Activated CD8-positive, alpha-beta T cell treated with anti-CD3 and anti-CD28 coated beads for 36 hours (primary cell): ENCODE measurements around the gene KCNMA1. TPM values are rescaled to one million over a fixed set of nuclear protein-coding genes. Genes with fewer than 3 reads are reported as not detected.

ENCODE experiments used
- ATAC-seq: fragments of 200-7000 bp; cut with Tn5 transposase; one replicate; pipeline ENCODE4 v1.10.0; 2021; ENCODE audit warnings: mild to moderate bottlenecking, moderate library complexity
- CTCF ChIA-PET: fragments of 350-600 bp; sonication (Branson Sonifier 250); formaldehyde crosslinking; loops from one replicate; lab custom pipeline; 2021; ENCODE audit warnings: antibody characterized with exemption; lab: Charles Lee
- POLR2A ChIA-PET: fragments of 350-600 bp; sonication (Branson Sonifier 250); formaldehyde crosslinking; loops from one replicate; lab custom pipeline; 2021; ENCODE audit warnings: antibody characterized with exemption; lab: Charles Lee
- DNase-seq: peaks from one replicate; pipeline ENCODE4 v3.0.0-alpha.2; 2020
- H3K27ac Mint-ChIP-seq: one replicate; pipeline ENCODE4 v1.8.0; 2021; ENCODE audit warnings: mild to moderate bottlenecking, mixed read lengths
- H3K27me3 Mint-ChIP-seq: one replicate; pipeline ENCODE4 v1.8.0; 2021; ENCODE audit warnings: mixed read lengths
- H3K36me3 Mint-ChIP-seq: one replicate; pipeline ENCODE4 v1.8.0; 2021; ENCODE audit warnings: low read depth, mixed read lengths
- H3K4me1 Mint-ChIP-seq: one replicate; pipeline ENCODE4 v1.8.0; 2021; ENCODE audit warnings: low read depth, mixed read lengths
- H3K4me3 Mint-ChIP-seq: one replicate; pipeline ENCODE4 v1.8.0; 2021; ENCODE audit warnings: mild to moderate bottlenecking, moderate library complexity, mixed read lengths
- H3K9me3 Mint-ChIP-seq: one replicate; pipeline ENCODE4 v1.8.0; 2021; ENCODE audit warnings: mixed read lengths
- CTCF ChIP-seq: fragments of 200-600 bp; IDR thresholded peaks from one replicate; pipeline ENCODE4 v1.8.0; 2022; ENCODE audit warnings: antibody characterized with exemption, mild to moderate bottlenecking
- intact Hi-C: fragments of 100-400 bp; cut with micrococcal nuclease; formaldehyde crosslinking; loops from one replicate; pipeline ENCODE4 v1.10.0; 2022
- total RNA-seq, 2 experiments: library from RNA; stranded (reverse); gene quantifications; one replicate each; pipeline ENCODE4 v1.2.3, GENCODE V29; 2021

KCNMA1 gene
- total RNA-seq, 2 experiments from 2014 or later: 0.18 TPM; not detected in 1

GRCh38 chr10:77422491-77423338 lies 214.9 kb downstream of the KCNMA1 start:
- ChIA-PET CTCF (no interaction called here), POLR2A (interaction anchor here (0.6 kb wide), 1 partner anchor 51 kb away, joined by 3 read pairs; no protein-coding TSS in a partner anchor)
- Mint-ChIP-seq H3K4me3 (no peak overlapping the region), H3K9me3 (no peaks in the 10 kb centered on the region), H3K27me3 (no peaks in the 10 kb centered on the region), H3K4me1 (no peaks in the 10 kb centered on the region), H3K36me3 (no peaks in the 10 kb centered on the region), H3K27ac (no peak overlapping the region)
- no peak for TF ChIP-seq CTCF
- ATAC-seq (no peak), DNase-seq (no peak)
- intact Hi-C loops: no loop called here

GRCh38 chr10:77421591-77421990 lies 216.0 kb downstream of the KCNMA1 start:
- Mint-ChIP-seq H3K4me1 (no peaks in the 10 kb centered on the region), H3K27ac (no peak overlapping the region), H3K9me3 (no peaks in the 10 kb centered on the region), H3K4me3 (no peak overlapping the region), H3K36me3 (no peaks in the 10 kb centered on the region), H3K27me3 (no peaks in the 10 kb centered on the region)
- no peak for ATAC-seq
- no peak for TF ChIP-seq CTCF
- ChIA-PET CTCF (no interaction called here), POLR2A (no interaction called here)
- no peak for DNase-seq
- intact Hi-C loops: no loop called here

- Mint-ChIP-seq H3K36me3 (no peaks in the 10 kb centered on the region), H3K27me3 (no peaks in the 10 kb centered on the region), H3K4me3 (no peak overlapping the region), H3K9me3 (no peaks in the 10 kb centered on the region), H3K27ac (no peak overlapping the region), H3K4me1 (no peaks in the 10 kb centered on the region)
- ChIA-PET CTCF (no interaction called here), POLR2A (no interaction called here)
- ATAC-seq (no peak), DNase-seq (no peak)
- TF ChIP-seq CTCF: no peak
- intact Hi-C loops: no loop called here
Measured at GRCh38 chr10:77420947-77421523, 216.6 kb downstream of the KCNMA1 start.

- Mint-ChIP-seq H3K36me3 (no peaks in the 10 kb centered on the region), H3K4me3 (no peak overlapping the region), H3K27me3 (no peaks in the 10 kb centered on the region), H3K4me1 (no peaks in the 10 kb centered on the region), H3K27ac (no peak overlapping the region), H3K9me3 (no peaks in the 10 kb centered on the region)
- no peak for ATAC-seq
- no peak for DNase-seq
- TF ChIP-seq CTCF: no peak
- ChIA-PET CTCF (no interaction called here), POLR2A (no interaction called here)
- intact Hi-C loops: no loop called here
Measured at GRCh38 chr10:77419979-77420378, 217.6 kb downstream of the KCNMA1 start.

- H3K27ac Mint-ChIP-seq: no peak overlapping the region
- H3K4me1 Mint-ChIP-seq: no peaks in the 10 kb centered on the region
- intact Hi-C loops: no loop called here
- ChIA-PET CTCF (no interaction called here), POLR2A (no interaction called here)
- DNase-seq (no peak), ATAC-seq (no peak)
- H3K9me3 Mint-ChIP-seq: no peaks in the 10 kb centered on the region
- no peaks in the 10 kb centered on the region for H3K27me3 Mint-ChIP-seq
- no peak overlapping the region for H3K4me3 Mint-ChIP-seq
- no peaks in the 10 kb centered on the region for H3K36me3 Mint-ChIP-seq
- no peak for TF ChIP-seq CTCF
Measured at GRCh38 chr10:77419056-77419455, 218.6 kb downstream of the KCNMA1 start.
